Smooth muscle cell (in vitro differentiated cells): ENCODE measurements around the gene CELF6. TPM values are rescaled to one million over a fixed set of nuclear protein-coding genes. Genes with fewer than 3 reads are reported as not detected.
"Not testable (repeated sequence)": the region's sequence is repeated elsewhere in the genome, so short reads cannot be mapped to it uniquely, and the experiment has no call there.

ENCODE experiments used
- DNase-seq: peaks from one replicate; lab custom pipeline; 2025; ENCODE audit not compliant: unreplicated experiment; lab: John Stamatoyannopoulos, UW
- H2AFZ ChIP-seq: fragments of 200-600 bp; sonication (generic); 2 replicates; pipeline ENCODE4 v1.6.0; 2016; ENCODE audit warnings: antibody characterized with exemption, low read depth, mild to moderate bottlenecking
- H3F3A ChIP-seq: fragments of 200-600 bp; sonication (generic); 2 replicates; pipeline ENCODE4 v1.6.0; 2017; ENCODE audit warnings: antibody characterized with exemption, low read depth
- H3K27ac ChIP-seq: fragments of 200-600 bp; sonication (generic); 2 replicates; pipeline ENCODE4 v1.5.1; 2016; ENCODE audit warnings: low read depth, mild to moderate bottlenecking
- H3K27me3 ChIP-seq: fragments of 200-600 bp; sonication (generic); 2 replicates; pipeline ENCODE4 v1.6.1; 2016; ENCODE audit warnings: low read depth, mild to moderate bottlenecking
- H3K36me3 ChIP-seq: fragments of 200-600 bp; sonication (generic); 2 replicates; pipeline ENCODE4 v1.5.1; 2016; ENCODE audit warnings: low read depth
- H3K4me1 ChIP-seq: fragments of 200-600 bp; sonication (generic); 2 replicates; pipeline ENCODE4 v1.5.1; 2016; ENCODE audit warnings: low read depth
- H3K4me2 ChIP-seq: fragments of 200-600 bp; sonication (generic); 2 replicates; pipeline ENCODE4 v1.6.0; 2016; ENCODE audit warnings: mild to moderate bottlenecking
- H3K4me3 ChIP-seq: fragments of 200-600 bp; sonication (generic); 2 replicates; pipeline ENCODE4 v1.5.1; 2016; ENCODE audit warnings: mild to moderate bottlenecking
- H3K79me2 ChIP-seq: fragments of 200-600 bp; sonication (generic); 2 replicates; pipeline ENCODE4 v1.6.0; 2016; ENCODE audit warnings: low read depth, mild to moderate bottlenecking
- H3K9ac ChIP-seq: fragments of 200-600 bp; sonication (generic); 2 replicates; pipeline ENCODE4 v1.6.0; 2016; ENCODE audit warnings: low read depth
- H3K9me3 ChIP-seq: fragments of 200-600 bp; sonication (generic); replicated peaks from 2 replicates; pipeline ENCODE4 v1.5.1; 2016; ENCODE audit warnings: low read depth
- H4K20me1 ChIP-seq: fragments of 200-600 bp; sonication (generic); 2 replicates; pipeline ENCODE4 v1.6.0; 2016; ENCODE audit warnings: low read depth
- WGBS: methylation state at CpG from one replicate; pipeline ENCODE4 v1.1.7; 2016; ENCODE audit warnings: low lambda C conversion rate; 5-methylcytosine and 5-hydroxymethylcytosine counted together
- polyA plus RNA-seq: library from polyadenylated mRNA; unstranded; fragments of >200 nt; fragmentation: Nextera tagmentation; extraction: Ambion mirVana; gene quantifications from 2 replicates; pipeline ENCODE4 v1.2.1, GENCODE V29; 2016
- total RNA-seq: library from RNA; depleted of rRNA; stranded (reverse); fragments of >200 nt; gene quantifications from 2 replicates; pipeline ENCODE4 v1.2.3, GENCODE V29; 2014
- TF ChIP-seq, protein P1 (sequence below): fragments of 200-600 bp; sonication (generic); IDR thresholded peaks from 2 replicates; pipeline ENCODE4 v1.5.1; 2017; ENCODE audit warnings: borderline replicate concordance, mild to moderate bottlenecking, antibody characterized with exemption; ENCODE audit not compliant: insufficient read depth, poor library complexity, severe bottlenecking

CELF6 gene
- total and polyA plus RNA-seq, 2 experiments from 2014 or later = 0.43 to 1.9 TPM

- Histone ChIP-seq H3K4me2 (no peak overlapping the region), H3K9me3 (no peaks in the 10 kb centered on the region), H3K4me1 (no peaks in the 10 kb centered on the region), H3K4me3 (no peak overlapping the region), H3K9ac (no peak overlapping the region), H3K27me3 (peaks cover 9% of the 10 kb centered on the region), H3K27ac (no peak overlapping the region), H3K79me2 (no peaks in the 10 kb centered on the region), H3K36me3 (no peaks in the 10 kb centered on the region), H2AFZ (no peak overlapping the region), H4K20me1 (no peaks in the 10 kb centered on the region), H3F3A (no peaks in the 10 kb centered on the region)
- DNase-seq = no peak
- TF ChIP-seq, protein P1, sequence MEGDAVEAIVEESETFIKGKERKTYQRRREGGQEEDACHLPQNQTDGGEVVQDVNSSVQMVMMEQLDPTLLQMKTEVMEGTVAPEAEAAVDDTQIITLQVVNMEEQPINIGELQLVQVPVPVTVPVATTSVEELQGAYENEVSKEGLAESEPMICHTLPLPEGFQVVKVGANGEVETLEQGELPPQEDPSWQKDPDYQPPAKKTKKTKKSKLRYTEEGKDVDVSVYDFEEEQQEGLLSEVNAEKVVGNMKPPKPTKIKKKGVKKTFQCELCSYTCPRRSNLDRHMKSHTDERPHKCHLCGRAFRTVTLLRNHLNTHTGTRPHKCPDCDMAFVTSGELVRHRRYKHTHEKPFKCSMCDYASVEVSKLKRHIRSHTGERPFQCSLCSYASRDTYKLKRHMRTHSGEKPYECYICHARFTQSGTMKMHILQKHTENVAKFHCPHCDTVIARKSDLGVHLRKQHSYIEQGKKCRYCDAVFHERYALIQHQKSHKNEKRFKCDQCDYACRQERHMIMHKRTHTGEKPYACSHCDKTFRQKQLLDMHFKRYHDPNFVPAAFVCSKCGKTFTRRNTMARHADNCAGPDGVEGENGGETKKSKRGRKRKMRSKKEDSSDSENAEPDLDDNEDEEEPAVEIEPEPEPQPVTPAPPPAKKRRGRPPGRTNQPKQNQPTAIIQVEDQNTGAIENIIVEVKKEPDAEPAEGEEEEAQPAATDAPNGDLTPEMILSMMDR = no peak
- 81% methylated on average over 3 of the region's 3 CpGs for WGBS
These were observed 38.2 kb downstream of the CELF6 start for GRCh38 chr15:72281713-72282112.

DNA sequence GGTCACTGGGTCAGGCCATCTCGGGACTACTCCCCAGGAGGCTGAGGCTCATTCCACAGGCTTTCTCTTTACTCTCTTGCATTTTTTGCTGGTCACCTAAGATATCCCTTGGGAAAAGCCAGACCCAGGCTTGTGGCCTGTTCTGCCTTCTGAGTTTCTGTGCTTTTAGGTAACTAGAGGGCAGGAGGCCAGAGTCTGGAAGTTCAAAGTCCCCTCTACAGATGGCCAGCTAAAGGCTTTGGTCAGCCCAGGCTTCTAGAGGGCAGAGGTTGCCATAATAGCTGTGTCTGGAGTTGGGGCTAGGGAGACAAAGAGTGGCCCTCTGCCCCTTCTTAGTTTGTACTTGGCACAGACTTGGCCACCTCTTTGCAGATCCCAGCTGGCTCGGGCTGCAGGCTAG is 39.2 kb downstream of the CELF6 start:
- H4K20me1 ChIP-seq = no peaks in the 10 kb centered on the region
- H2AFZ ChIP-seq = no peak overlapping the region
- H3K79me2 ChIP-seq = no peaks in the 10 kb centered on the region
- TF ChIP-seq, protein P1 = no peak
- H3K9me3 ChIP-seq = no peaks in the 10 kb centered on the region
- WGBS = 79% methylated on average over 2 of the region's 2 CpGs
- no peak for DNase-seq
- H3K4me1 ChIP-seq = no peaks in the 10 kb centered on the region
- H3K36me3 ChIP-seq = no peaks in the 10 kb centered on the region
- no peak overlapping the region for H3K9ac ChIP-seq
- no peaks in the 10 kb centered on the region for H3F3A ChIP-seq
- no peak overlapping the region for H3K27ac ChIP-seq
- no peak overlapping the region for H3K4me2 ChIP-seq
- peaks cover 9% of the 10 kb centered on the region for H3K27me3 ChIP-seq
- H3K4me3 ChIP-seq = no peak overlapping the region

GRCh38 chr15:72278737-72279136 is 41.2 kb downstream of the CELF6 start:
- H3K9ac ChIP-seq = no peak overlapping the region
- H3K27me3 ChIP-seq = peaks cover 12% of the 10 kb centered on the region
- H4K20me1 ChIP-seq = no peaks in the 10 kb centered on the region
- DNase-seq = no peak
- H2AFZ ChIP-seq = no peak overlapping the region
- H3K4me1 ChIP-seq = no peaks in the 10 kb centered on the region
- H3K4me3 ChIP-seq = no peak overlapping the region
- TF ChIP-seq, protein P1 = no peak
- H3K4me2 ChIP-seq = no peak overlapping the region
- H3F3A ChIP-seq = no peaks in the 10 kb centered on the region
- no peak overlapping the region for H3K27ac ChIP-seq
- H3K36me3 ChIP-seq = no peaks in the 10 kb centered on the region
- no peaks in the 10 kb centered on the region for H3K9me3 ChIP-seq
- H3K79me2 ChIP-seq = no peaks in the 10 kb centered on the region
- WGBS = 91% methylated on average over 1 of the region's 1 CpG

DNA sequence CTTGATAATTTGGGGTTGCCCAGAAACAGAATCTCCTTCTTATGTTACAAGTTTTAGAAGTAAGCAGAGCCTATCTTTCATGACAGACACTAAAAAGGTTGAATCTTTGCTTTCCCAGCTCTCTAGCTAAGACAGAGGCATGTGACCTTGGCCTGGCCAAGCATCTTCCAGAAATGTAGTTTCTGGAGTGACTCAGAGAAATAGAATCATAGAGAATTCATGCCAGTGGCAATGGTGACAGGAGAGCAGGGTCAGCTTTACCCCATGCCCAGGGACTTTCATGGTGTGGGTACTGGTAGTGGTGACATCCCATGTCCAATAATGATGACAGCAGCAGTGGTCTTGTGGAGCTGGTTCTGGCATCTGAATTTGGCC is 43.6 kb downstream of the CELF6 start:
- DNase-seq = no peak
- Histone ChIP-seq H3K9ac (no peak overlapping the region), H3K4me2 (no peak overlapping the region), H3F3A (no peaks in the 10 kb centered on the region), H3K9me3 (no peaks in the 10 kb centered on the region), H2AFZ (no peak overlapping the region), H3K4me3 (no peak overlapping the region), H3K27ac (no peak overlapping the region), H3K79me2 (peaks cover 9% of the 10 kb centered on the region), H3K4me1 (peaks cover 10% of the 10 kb centered on the region), H4K20me1 (no peaks in the 10 kb centered on the region), H3K36me3 (no peaks in the 10 kb centered on the region), H3K27me3 (peaks cover 12% of the 10 kb centered on the region)
- TF ChIP-seq, protein P1 = no peak

DNA sequence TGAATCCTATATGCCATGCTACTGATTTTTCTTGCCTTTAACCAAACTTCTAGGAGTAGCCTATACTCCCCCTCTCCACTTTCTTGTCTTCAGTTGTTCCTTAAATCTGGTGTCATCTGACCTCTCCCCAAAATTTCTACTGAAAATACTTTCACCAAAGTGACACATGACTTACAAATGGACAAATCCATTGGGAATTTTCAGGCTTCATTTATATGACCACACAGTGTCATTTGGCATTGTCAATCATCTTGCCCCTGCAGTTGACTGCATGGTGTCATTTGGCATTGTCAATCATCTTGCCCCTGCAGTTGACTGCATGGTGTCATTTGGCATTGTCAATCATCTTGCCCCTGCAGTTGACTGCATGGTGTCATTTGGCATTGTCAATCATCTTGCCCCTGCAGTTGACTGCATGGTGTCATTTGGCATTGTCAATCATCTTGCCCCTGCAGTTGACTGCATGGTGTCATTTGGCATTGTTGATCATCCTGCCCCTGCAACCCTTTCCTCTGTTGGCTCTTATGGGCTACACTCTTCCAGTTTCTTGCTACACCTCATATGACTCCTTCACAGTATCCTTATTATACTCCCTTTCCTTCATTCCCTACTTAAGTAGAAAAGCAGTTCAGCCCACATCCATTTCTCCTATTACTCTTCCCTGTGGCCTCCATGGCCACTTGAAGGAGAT is 44.2 kb downstream of the CELF6 start:
- H3K4me2 ChIP-seq, H3F3A ChIP-seq, H2AFZ ChIP-seq, H3K9ac ChIP-seq, H4K20me1 ChIP-seq, H3K4me3 ChIP-seq, DNase-seq, H3K27ac ChIP-seq, H3K9me3 ChIP-seq, H3K36me3 ChIP-seq: not testable (repeated sequence)
- Histone ChIP-seq H3K27me3 (peaks cover 12% of the 10 kb centered on the region), H3K79me2 (peaks cover 15% of the 10 kb centered on the region), H3K4me1 (peaks cover 13% of the 10 kb centered on the region)
